Measurements from ENCODE around the gene NCKAP5. TPM values are rescaled to one million over a fixed set of nuclear protein-coding genes. Genes with fewer than 3 reads are reported as not detected.
"Not testable (repeated sequence)": the region's sequence is repeated elsewhere in the genome, so short reads cannot be mapped to it uniquely, and the experiment has no call there.

The NCKAP5 gene
- total RNA-seq, 1 donor from 2014 or later: 7.7 TPM

- no peaks in the 10 kb centered on the region for H3K9me3 Mint-ChIP-seq
- H3K27ac Mint-ChIP-seq: no peak overlapping the region
- no peaks in the 10 kb centered on the region for H3K27me3 Mint-ChIP-seq
- no peak overlapping the region for H3K4me3 Mint-ChIP-seq
- H3K36me3 Mint-ChIP-seq: no peaks in the 10 kb centered on the region
- TF ChIP-seq CTCF (conservative IDR thresholded peaks at IDR 0.05): no peak
- DNase-seq (ENCODE audit: extremely low spot score, unreplicated experiment): no peak
- H3K4me1 Mint-ChIP-seq (ENCODE audit: unreplicated experiment): no peaks in the 10 kb centered on the region
These were observed 354.6 kb downstream of the NCKAP5 start for GRCh38 chr2:133213651-133214050.

- no peak overlapping the region for H3K27ac Mint-ChIP-seq
- no peaks in the 10 kb centered on the region for H3K9me3 Mint-ChIP-seq
- no peaks in the 10 kb centered on the region for H3K4me1 Mint-ChIP-seq (ENCODE audit: unreplicated experiment)
These were observed 358.9 kb downstream of the NCKAP5 start for GRCh38 chr2:133209325-133209724.

GRCh38 chr2:133206666-133207065 is 361.6 kb downstream of the NCKAP5 start:
- H3K36me3 Mint-ChIP-seq; H3K4me1 Mint-ChIP-seq (ENCODE audit: unreplicated experiment); H3K9me3 Mint-ChIP-seq; H3K4me3 Mint-ChIP-seq; H3K27me3 Mint-ChIP-seq; DNase-seq (ENCODE audit: extremely low spot score, unreplicated experiment); H3K27ac Mint-ChIP-seq: not testable (repeated sequence)

More at GRCh38 chr2:133209325-133209724, 358.9 kb downstream of the NCKAP5 start:
- Mint-ChIP-seq H3K27me3 (no peaks in the 10 kb centered on the region), H3K36me3 (peaks cover 5% of the 10 kb centered on the region), H3K4me3 (no peak overlapping the region)
- TF ChIP-seq CTCF (conservative IDR thresholded peaks at IDR 0.05): no peak
- DNase-seq (ENCODE audit: extremely low spot score, unreplicated experiment): no peak

- DNase-seq (ENCODE audit: extremely low spot score, unreplicated experiment): no peak
- Mint-ChIP-seq H3K36me3 (peaks cover 5% of the 10 kb centered on the region), H3K4me3 (no peak overlapping the region), H3K27me3 (no peaks in the 10 kb centered on the region), H3K9me3 (no peaks in the 10 kb centered on the region), H3K27ac (no peak overlapping the region), H3K4me1 (ENCODE audit: unreplicated experiment) (no peaks in the 10 kb centered on the region)
- no peak for TF ChIP-seq CTCF (conservative IDR thresholded peaks at IDR 0.05)
These were observed 363.8 kb downstream of the NCKAP5 start for GRCh38 chr2:133204421-133204820.

- Mint-ChIP-seq H3K27ac (no peak overlapping the region), H3K36me3 (no peaks in the 10 kb centered on the region), H3K9me3 (no peaks in the 10 kb centered on the region), H3K4me1 (ENCODE audit: unreplicated experiment) (no peaks in the 10 kb centered on the region), H3K27me3 (no peaks in the 10 kb centered on the region), H3K4me3 (no peak overlapping the region)
- DNase-seq (ENCODE audit: extremely low spot score, unreplicated experiment): no peak
- TF ChIP-seq CTCF (conservative IDR thresholded peaks at IDR 0.05): no peak
These were observed 367.4 kb downstream of the NCKAP5 start for GRCh38 chr2:133200684-133201421.

GRCh38 chr2:133198678-133199077 is 369.6 kb downstream of the NCKAP5 start:
- no peak for TF ChIP-seq CTCF (conservative IDR thresholded peaks at IDR 0.05)
- Mint-ChIP-seq H3K9me3 (no peaks in the 10 kb centered on the region), H3K27me3 (no peaks in the 10 kb centered on the region), H3K27ac (no peak overlapping the region), H3K4me3 (no peak overlapping the region), H3K36me3 (no peaks in the 10 kb centered on the region), H3K4me1 (ENCODE audit: unreplicated experiment) (no peaks in the 10 kb centered on the region)
- DNase-seq (ENCODE audit: extremely low spot score, unreplicated experiment): no peak
